GM23248 (cell line): ENCODE results near the gene ARHGDIA. TPM values are rescaled to one million over a fixed set of nuclear protein-coding genes. Genes with fewer than 3 reads are reported as not detected.
A peak's percentile ranks its signal among the peaks of the same experiment; 100 is the strongest.

Experiments
- DNase-seq: peaks from one replicate; pipeline ENCODE4 v3.0.0-alpha.2; 2015
- H2AFZ ChIP-seq: fragments of 200-600 bp; sonication (generic); 2 replicates; pipeline ENCODE4 v1.6.1; 2016; ENCODE audit warnings: antibody characterized with exemption
- H3F3A ChIP-seq: fragments of 200-600 bp; sonication (generic); 2 replicates; pipeline ENCODE4 v1.6.1; 2016; ENCODE audit warnings: mild to moderate bottlenecking, antibody characterized with exemption, mixed run types; ENCODE audit not compliant: insufficient read depth
- H3K27ac ChIP-seq: fragments of 200-600 bp; sonication (generic); 2 replicates; pipeline ENCODE4 v1.5.1; 2016; ENCODE audit warnings: mild to moderate bottlenecking
- H3K27me3 ChIP-seq: fragments of 200-600 bp; sonication (generic); replicated peaks from 2 replicates; pipeline ENCODE4 v1.6.1; 2016; ENCODE audit warnings: mild to moderate bottlenecking; ENCODE audit not compliant: insufficient read depth
- H3K36me3 ChIP-seq: fragments of 200-600 bp; sonication (generic); 2 replicates; pipeline ENCODE4 v1.6.1; 2016; ENCODE audit warnings: low read depth, mild to moderate bottlenecking
- H3K4me1 ChIP-seq: fragments of 200-600 bp; sonication (generic); 2 replicates; pipeline ENCODE4 v1.6.1; 2016; ENCODE audit warnings: mild to moderate bottlenecking; ENCODE audit not compliant: insufficient read depth
- H3K4me2 ChIP-seq: fragments of 200-600 bp; sonication (generic); one replicate; pipeline ENCODE4 v1.6.1; 2016; ENCODE audit warnings: mild to moderate bottlenecking; ENCODE audit not compliant: unreplicated experiment
- H3K4me3 ChIP-seq: fragments of 200-600 bp; sonication (generic); 2 replicates; pipeline ENCODE4 v1.5.1; 2016; ENCODE audit warnings: mild to moderate bottlenecking
- H3K79me2 ChIP-seq: fragments of 200-600 bp; sonication (generic); 2 replicates; pipeline ENCODE4 v1.6.1; 2016; ENCODE audit warnings: mild to moderate bottlenecking; ENCODE audit not compliant: insufficient read depth
- H3K9ac ChIP-seq: fragments of 200-600 bp; sonication (generic); 2 replicates; pipeline ENCODE4 v1.6.1; 2016; ENCODE audit warnings: mild to moderate bottlenecking
- H3K9me2 ChIP-seq: fragments of 200-600 bp; sonication (generic); 2 replicates; pipeline ENCODE4 v1.6.1; 2016; ENCODE audit warnings: mixed run types, mild to moderate bottlenecking, moderate library complexity; ENCODE audit not compliant: insufficient read depth
- H3K9me3 ChIP-seq: fragments of 200-600 bp; sonication (generic); one replicate; pipeline ENCODE4 v1.6.1; 2017; ENCODE audit warnings: low read depth
- H4K20me1 ChIP-seq: fragments of 200-600 bp; sonication (generic); 2 replicates; pipeline ENCODE4 v1.6.0; 2016; ENCODE audit not compliant: insufficient read depth
- EZH2 ChIP-seq: fragments of 200-600 bp; sonication (generic); IDR thresholded peaks from 2 replicates; pipeline ENCODE4 v1.6.1; 2018; ENCODE audit warnings: antibody characterized with exemption, mild to moderate bottlenecking; ENCODE audit not compliant: insufficient read depth, poor library complexity, severe bottlenecking
- EZH2phosphoT487 ChIP-seq: fragments of 200-600 bp; sonication (generic); IDR thresholded peaks from 2 replicates; pipeline ENCODE4 v1.6.1; 2018; ENCODE audit warnings: antibody characterized with exemption, moderate library complexity, mild to moderate bottlenecking, low read depth; ENCODE audit not compliant: insufficient read depth
- WGBS, 2 experiments: methylation state at CpG; one replicate each; pipeline ENCODE4 v1.1.6; 2015 to 2017; ENCODE audit warnings: low lambda C conversion rate in 2 of 2, low coverage in 1 of 2; ENCODE audit errors: missing lambda C conversion rate in 2 of 2; 5-methylcytosine and 5-hydroxymethylcytosine counted together
- in situ Hi-C: fragments of 300-500 bp; cut with MboI; formaldehyde crosslinking; loops from 2 replicates; pipeline ENCODE4 v1.15.0; 2020
- polyA plus RNA-seq: library from polyadenylated mRNA; unstranded; fragments of >200 nt; fragmentation: Nextera tagmentation; extraction: Ambion mirVana; gene quantifications from 2 replicates; pipeline ENCODE4 v1.2.1, GENCODE V29; 2016
- total RNA-seq: library from RNA; depleted of rRNA; stranded (reverse); fragments of >200 nt; shearing (Covaris generic); gene quantifications from 2 replicates; pipeline ENCODE4 v1.2.3, GENCODE V29; 2014

Gene ARHGDIA
- total and polyA plus RNA-seq, 2 experiments from 2014 or later, result 208 to 310 TPM

DNA sequence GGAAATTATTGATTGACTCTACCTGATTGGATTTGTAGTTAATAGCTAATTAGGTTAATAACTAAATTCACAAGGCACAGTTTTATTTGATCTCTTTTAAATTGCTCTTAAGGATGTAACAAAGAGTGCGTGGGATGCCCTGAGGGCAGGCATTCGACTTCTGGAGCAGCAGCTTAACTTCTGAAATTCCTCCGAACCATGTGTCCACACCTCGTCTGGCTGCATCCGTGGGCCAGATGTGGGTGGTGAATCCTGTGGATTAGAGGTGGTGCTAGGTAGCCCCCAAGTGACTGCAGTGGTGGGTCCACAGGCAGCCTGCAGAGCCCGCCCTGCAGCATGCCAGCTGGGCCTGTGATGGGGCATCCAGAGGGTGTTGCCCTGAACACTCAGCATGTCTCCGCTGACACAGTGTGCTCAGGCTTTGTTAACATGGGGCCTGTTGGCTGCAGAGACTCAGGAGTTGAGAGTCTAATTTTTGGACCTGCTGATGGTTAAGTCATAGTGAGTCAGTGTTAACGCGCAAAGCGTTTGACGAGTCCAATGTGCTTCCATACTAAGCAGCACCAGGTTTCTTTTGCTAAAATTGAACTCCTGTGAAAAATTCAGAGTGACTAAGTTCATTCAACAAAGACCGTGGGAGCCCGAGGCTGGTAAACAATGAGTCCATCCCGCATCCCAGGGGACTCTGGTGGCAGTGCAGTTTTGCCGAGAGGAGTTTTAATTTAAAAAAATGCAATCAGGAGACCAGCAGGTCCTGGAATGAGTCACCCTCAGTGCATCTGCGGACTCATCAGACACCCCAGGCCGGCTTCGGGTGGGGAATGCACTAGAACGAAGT is 27.1 kb upstream of the ARHGDIA start:
- DNase-seq, result peak; percentile 99
- TF ChIP-seq EZH2 (no peak), EZH2phosphoT487 (no peak)
- in situ Hi-C loops, result no loop called here
- WGBS, 2 experiments, result 20 to 22% methylated on average over 19 of the region's 19 CpGs
- Histone ChIP-seq H2AFZ (no peak overlapping the region), H3K79me2 (peaks cover 20% of the 10 kb centered on the region), H3K27me3 (no peaks in the 10 kb centered on the region), H4K20me1 (no peaks in the 10 kb centered on the region), H3K9me3 (no peaks in the 10 kb centered on the region), H3K27ac (peak overlapping the region; percentile 96), H3F3A (peaks cover 47% of the 10 kb centered on the region), H3K4me1 (peaks cover 20% of the 10 kb centered on the region), H3K9ac (peak overlapping the region; percentile 75), H3K9me2 (no peaks in the 10 kb centered on the region), H3K4me2 (peak overlapping the region; percentile 63), H3K4me3 (0 out of 2 replicates have a peak overlapping the region, but pooled peaks have one; percentile 22), H3K36me3 (peaks cover 4% of the 10 kb centered on the region; the same call in 1 of the 2 replicates)

DNA sequence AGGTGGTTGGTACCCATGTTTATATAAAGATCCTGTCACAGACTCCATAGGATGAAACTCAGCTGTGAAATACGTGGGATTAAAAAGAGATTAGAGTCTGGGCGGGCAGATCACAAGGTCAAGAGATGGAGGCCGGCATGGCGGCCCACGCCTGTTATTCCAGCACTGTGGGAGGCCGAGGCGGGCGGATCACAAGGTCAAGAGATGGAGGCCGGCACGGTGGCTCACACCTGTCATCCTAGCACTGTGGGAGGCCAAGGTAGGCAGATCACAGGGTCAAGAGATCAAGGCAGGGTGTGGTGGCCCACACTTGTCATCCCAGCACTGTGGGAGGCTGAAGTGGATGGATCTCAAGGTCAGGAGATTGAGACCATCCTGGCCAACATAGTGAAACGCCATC is 24.3 kb upstream of the ARHGDIA start:
- no peaks in the 10 kb centered on the region for H3K27me3 ChIP-seq
- no peak for DNase-seq
- no peak overlapping the region for H3K27ac ChIP-seq
- H3K79me2 ChIP-seq, result peaks cover 42% of the 10 kb centered on the region
- H3K4me3 ChIP-seq, result no peak overlapping the region
- 90% methylated on average over 11 of the region's 11 CpGs for WGBS, 2 experiments
- no peak overlapping the region for H3K9ac ChIP-seq
- H3K36me3 ChIP-seq, result peaks cover 4% of the 10 kb centered on the region; the same call in 1 of the 2 replicates
- peaks cover 26% of the 10 kb centered on the region for H3K4me1 ChIP-seq
- no peak overlapping the region for H3K4me2 ChIP-seq
- no peaks in the 10 kb centered on the region for H4K20me1 ChIP-seq
- H3K9me2 ChIP-seq, result no peaks in the 10 kb centered on the region
- H3F3A ChIP-seq, result peaks cover 46% of the 10 kb centered on the region
- in situ Hi-C loops, result no loop called here
- H3K9me3 ChIP-seq, result no peaks in the 10 kb centered on the region
- no peak overlapping the region for H2AFZ ChIP-seq
- no peak for TF ChIP-seq EZH2
- TF ChIP-seq EZH2phosphoT487, result no peak

DNA sequence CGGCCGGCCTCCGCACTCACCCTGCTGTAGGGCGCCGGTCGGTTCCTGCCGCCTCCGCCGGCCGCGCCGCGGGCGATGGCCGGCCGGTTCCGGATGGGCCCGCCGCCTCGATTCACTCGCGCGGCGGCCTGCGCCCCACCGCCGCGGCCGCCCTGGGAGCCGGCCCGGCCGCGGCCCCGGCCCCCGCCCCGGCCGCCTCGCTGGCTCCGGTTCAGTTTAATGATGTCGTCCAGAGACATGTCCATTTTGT is 20.1 kb upstream of the ARHGDIA start:
- peak overlapping the region; percentile 86 for H3K9ac ChIP-seq
- no peaks in the 10 kb centered on the region for H3K9me3 ChIP-seq
- H3K4me2 ChIP-seq, result no peak overlapping the region
- peak overlapping the region; percentile 89 for H3K4me3 ChIP-seq
- no peak overlapping the region for H2AFZ ChIP-seq
- H3K36me3 ChIP-seq, result peaks cover 40% of the 10 kb centered on the region
- no peaks in the 10 kb centered on the region; the same call in 1 of the 2 replicates for H4K20me1 ChIP-seq
- no peaks in the 10 kb centered on the region for H3K27me3 ChIP-seq
- peaks cover 17% of the 10 kb centered on the region for H3K4me1 ChIP-seq
- in situ Hi-C loops, result no loop called here
- H3F3A ChIP-seq, result peaks cover 23% of the 10 kb centered on the region
- no peak for DNase-seq
- H3K79me2 ChIP-seq, result peaks cover 80% of the 10 kb centered on the region
- 2 to 3% methylated on average over 6 to 40 of the region's 40 CpGs for WGBS, 2 experiments
- peak overlapping the region; percentile 64 for H3K27ac ChIP-seq
- TF ChIP-seq EZH2 (no peak), EZH2phosphoT487 (no peak)
- H3K9me2 ChIP-seq, result no peaks in the 10 kb centered on the region

DNA sequence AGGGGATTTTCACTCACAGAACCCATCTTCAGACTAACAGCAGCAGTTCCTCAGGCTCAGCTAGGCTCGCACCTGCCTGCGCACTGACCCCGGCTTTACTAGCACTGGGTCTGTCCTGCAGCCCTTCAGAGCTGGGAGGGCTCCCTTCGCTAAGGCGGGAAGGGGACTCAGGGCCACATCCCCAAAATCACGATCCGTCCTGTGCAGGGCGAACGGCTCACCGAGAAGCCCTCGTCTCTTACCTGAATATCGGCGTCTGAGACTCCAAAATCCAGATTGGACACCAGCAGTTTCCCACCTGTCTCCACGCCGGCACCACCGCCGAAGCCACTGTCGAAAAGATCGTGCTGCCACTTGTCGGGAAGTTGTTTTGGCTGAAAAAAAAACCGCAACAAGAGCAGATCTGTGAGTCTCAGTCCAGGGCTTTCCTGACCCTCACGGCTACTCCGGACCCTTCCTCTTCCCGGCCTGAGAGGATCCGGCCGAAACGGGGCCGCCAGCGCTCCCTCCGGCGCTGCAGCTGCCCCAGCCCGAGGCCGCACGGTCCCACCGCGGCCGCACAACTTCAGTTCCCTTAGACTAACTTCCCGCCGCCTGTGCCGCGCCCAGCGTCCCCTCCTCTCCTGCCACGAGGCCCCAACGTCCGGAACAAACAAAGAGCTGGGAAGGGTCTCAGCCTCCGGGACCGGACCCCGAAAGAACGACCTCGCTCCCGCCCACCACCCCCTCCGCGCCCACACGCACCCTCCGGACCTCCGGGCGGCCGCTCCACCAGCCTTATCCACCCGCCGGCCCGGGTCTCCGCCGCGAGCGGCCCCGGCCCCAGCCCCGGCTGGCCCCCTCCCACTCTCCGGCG is 19.5 kb upstream of the ARHGDIA start:
- Histone ChIP-seq H2AFZ (no peak overlapping the region), H3K9me3 (no peaks in the 10 kb centered on the region), H3K4me2 (peak overlapping the region; percentile 74), H3F3A (peaks cover 18% of the 10 kb centered on the region), H3K79me2 (peaks cover 84% of the 10 kb centered on the region), H3K27ac (peak overlapping the region; percentile 64), H3K4me1 (peaks cover 17% of the 10 kb centered on the region), H3K9me2 (no peaks in the 10 kb centered on the region), H4K20me1 (no peaks in the 10 kb centered on the region; the same call in 1 of the 2 replicates), H3K27me3 (no peaks in the 10 kb centered on the region), H3K9ac (peak overlapping the region; percentile 86), H3K36me3 (peaks cover 37% of the 10 kb centered on the region), H3K4me3 (peak overlapping the region; percentile 89)
- peak; percentile 58 for DNase-seq
- TF ChIP-seq EZH2phosphoT487, result no peak
- 5 to 8% methylated on average over 48 to 69 of the region's 69 CpGs for WGBS, 2 experiments
- in situ Hi-C loops, result no loop called here
